HepG2 (cell line): ENCODE results near the gene TPST1. TPM values are rescaled to one million over a fixed set of nuclear protein-coding genes. Genes with fewer than 3 reads are reported as not detected.

Experiments
- CBX2 ChIP-seq, 2 experiments: fragments of 200-600 bp in 1 of 2; sonication (generic); formaldehyde crosslinking in 1 of 2; IDR thresholded peaks; 2 replicates each; pipeline versions ENCODE4 v1.7.0 to v1.8.1; 2018 to 2022; ENCODE audit warnings: low read depth in 2 of 2, low read length in 1 of 2, mild to moderate bottlenecking in 1 of 2, missing genetic modification reagents in 1 of 2
- CHD2 ChIP-seq: IDR thresholded peaks from 2 replicates; pipeline ENCODE4 v1.6.1; 2011; ENCODE audit warnings: low read depth, low read length, improper control_type of control experiment
- EZH2 ChIP-seq: conservative IDR thresholded peaks from 2 replicates; pipeline ENCODE4 v1.6.1; 2012; ENCODE audit warnings: mild to moderate bottlenecking, low read depth, low read length, moderate library complexity
- FOXO1 ChIP-seq: sonication (generic); formaldehyde crosslinking; IDR thresholded peaks from 2 replicates; pipeline ENCODE4 v1.4.0; 2020; ENCODE audit warnings: missing genetic modification reagents
- GMEB1 ChIP-seq: sonication (generic); formaldehyde crosslinking; IDR thresholded peaks from 2 replicates; pipeline ENCODE4 v1.5.1; 2020; ENCODE audit warnings: missing genetic modification reagents, mild to moderate bottlenecking, borderline replicate concordance
- GZF1 ChIP-seq: sonication (generic); formaldehyde crosslinking; IDR thresholded peaks from 2 replicates; pipeline ENCODE4 v1.5.1; 2020; ENCODE audit warnings: mild to moderate bottlenecking, missing genetic modification reagents
- MXD4 ChIP-seq: IDR thresholded peaks from 2 replicates; pipeline ENCODE4 v1.6.1; 2016; ENCODE audit warnings: mild to moderate bottlenecking, missing biosample characterization, missing genetic modification reagents
- MYNN ChIP-seq: sonication (generic); formaldehyde crosslinking; IDR thresholded peaks from 2 replicates; pipeline ENCODE4 v1.4.0; 2020; ENCODE audit warnings: mild to moderate bottlenecking, low read depth, missing genetic modification reagents
- NBN ChIP-seq: fragments of 450-650 bp; conservative IDR thresholded peaks from 2 replicates; pipeline ENCODE4 v1.6.1; 2017
- NCOA2 ChIP-seq: sonication (generic); formaldehyde crosslinking; IDR thresholded peaks from 2 replicates; pipeline ENCODE4 v1.8.0; 2022; ENCODE audit warnings: inconsistent platforms
- NFYB ChIP-seq: sonication (generic); formaldehyde crosslinking; IDR thresholded peaks from 2 replicates; pipeline ENCODE4 v1.4.0; 2020; ENCODE audit warnings: missing genetic modification reagents
- NKX3-1 ChIP-seq: sonication (generic); formaldehyde crosslinking; IDR thresholded peaks from 2 replicates; pipeline ENCODE4 v1.5.0; 2020; ENCODE audit warnings: missing genetic modification reagents
- NR1H2 ChIP-seq: sonication (generic); formaldehyde crosslinking; IDR thresholded peaks from 2 replicates; pipeline ENCODE4 v1.8.1; 2022; ENCODE audit warnings: low read depth, missing genetic modification reagents, borderline replicate concordance
- PREB ChIP-seq: sonication (generic); formaldehyde crosslinking; IDR thresholded peaks from 2 replicates; pipeline ENCODE4 v1.4.0; 2020; ENCODE audit warnings: missing genetic modification reagents
- RFX3 ChIP-seq: IDR thresholded peaks from 2 replicates; pipeline ENCODE4 v1.6.1; 2016; ENCODE audit warnings: missing biosample characterization, missing genetic modification reagents
- RXRA ChIP-seq: sonication (generic); formaldehyde crosslinking; IDR thresholded peaks from 2 replicates; pipeline ENCODE4 v1.5.1; 2020; ENCODE audit warnings: missing genetic modification reagents
- SKI ChIP-seq: fragments of 450-650 bp; IDR thresholded peaks from one replicate; pipeline ENCODE4 v1.6.1; 2018; ENCODE audit warnings: mild to moderate bottlenecking; ENCODE audit not compliant: partially characterized antibody
- SMAD9 ChIP-seq: sonication (generic); formaldehyde crosslinking; IDR thresholded peaks from 2 replicates; pipeline ENCODE4 v1.5.1; 2020; ENCODE audit warnings: mild to moderate bottlenecking, missing genetic modification reagents
- SMARCE1 ChIP-seq: fragments of 450-650 bp; IDR thresholded peaks from 2 replicates; pipeline ENCODE4 v1.6.1; 2017; ENCODE audit warnings: borderline replicate concordance
- TFDP1 ChIP-seq: IDR thresholded peaks from 2 replicates; pipeline ENCODE4 v1.6.1; 2016; ENCODE audit warnings: missing compliant biosample characterization, missing genetic modification reagents, borderline replicate concordance
- ZNF12 ChIP-seq: sonication (generic); formaldehyde crosslinking; IDR thresholded peaks from 2 replicates; pipeline ENCODE4 v1.5.0; 2020; ENCODE audit warnings: missing genetic modification reagents
- ZNF20 ChIP-seq: sonication (generic); formaldehyde crosslinking; IDR thresholded peaks from 2 replicates; pipeline ENCODE4 v1.4.0; 2020; ENCODE audit warnings: mild to moderate bottlenecking, moderate library complexity, missing genetic modification reagents
- ZNF205 ChIP-seq: IDR thresholded peaks from 2 replicates; pipeline ENCODE4 v1.6.1; 2018; ENCODE audit warnings: missing biosample characterization, missing genetic modification reagents
- ZNF260 ChIP-seq: sonication (generic); formaldehyde crosslinking; IDR thresholded peaks from 2 replicates; pipeline ENCODE4 v1.4.0; 2020; ENCODE audit warnings: missing genetic modification reagents, low read depth, mild to moderate bottlenecking, borderline replicate concordance
- ZNF441 ChIP-seq: sonication (generic); formaldehyde crosslinking; IDR thresholded peaks from 2 replicates; pipeline ENCODE4 v1.7.0; 2021; ENCODE audit warnings: missing genetic modification reagents, borderline replicate concordance
- ZNF572 ChIP-seq: sonication (generic); formaldehyde crosslinking; IDR thresholded peaks from 2 replicates; pipeline ENCODE4 v1.5.1; 2020; ENCODE audit warnings: mild to moderate bottlenecking, missing genetic modification reagents
- ZNF720 ChIP-seq: sonication (generic); formaldehyde crosslinking; IDR thresholded peaks from 2 replicates; pipeline ENCODE4 v1.4.0; 2020; ENCODE audit warnings: missing genetic modification reagents
- ZNF792 ChIP-seq: IDR thresholded peaks from 2 replicates; pipeline ENCODE4 v1.6.1; 2016
- ZSCAN21 ChIP-seq: sonication (generic); formaldehyde crosslinking; IDR thresholded peaks from 2 replicates; pipeline ENCODE4 v1.8.0; 2022; ENCODE audit warnings: mild to moderate bottlenecking, missing genetic modification reagents, moderate library complexity, borderline replicate concordance
- polyA plus RNA-seq, 8 experiments: library from polyadenylated mRNA; depleted of rRNA in 3 of 8; stranded (reverse) in 7 of 8; unstranded in 1 of 8; fragments of >200 nt; fragmentation: Illumina TruSeq in 4 of 8; extraction: Trizol in 4 of 8; gene quantifications; 2 replicates each; pipeline versions ENCODE4 v1.2.1 to v1.2.3, GENCODE V29; 2011 to 2016; ENCODE audit warnings: low read depth in 4 of 8, missing spikeins in 1 of 8, mixed read lengths in 1 of 8; ENCODE audit not compliant: insufficient read depth in 1 of 8
- total RNA-seq, 5 experiments: library from RNA; depleted of rRNA; stranded (reverse); fragments of >200 nt; fragmentation: Illumina TruSeq; extraction: Trizol; gene quantifications; 2 replicates each; pipeline ENCODE4 v1.2.3, GENCODE V29; 2016; ENCODE audit warnings: low read depth in 1 of 5

Gene TPST1
- total and polyA plus RNA-seq, 2 of the 13 experiments (the other 11 are each of a cell fraction or from before 2014, with no cell fraction given), result 24.3 to 34.1 TPM

- TF ChIP-seq PREB (no peak), SKI (peak; percentile 76), NR1H2 (CRISPR knock-in tag) (no peak), GZF1 (CRISPR knock-in tag) (no peak), MXD4 (CRISPR knock-in tag) (0 out of 2 replicates have a peak, but pooled peaks have one; percentile 43), NBN (no peak), CHD2 (0 out of 2 replicates have a peak, but pooled peaks have one; percentile 53), ZNF720 (no peak), RXRA (CRISPR knock-in tag) (peak; percentile 72), ZNF441 (CRISPR knock-in tag) (no peak), ZNF260 (CRISPR knock-in tag) (no peak), NCOA2 (CRISPR knock-in tag) (no peak; the same call in 1 of the 2 replicates), SMARCE1 (no peak), MYNN (CRISPR knock-in tag) (no peak; the same call in 1 of the 2 replicates), ZNF12 (no peak), RFX3 (CRISPR knock-in tag) (peak; percentile 83), CBX2 (IDR thresholded peaks at IDR 0.05; ENCODE audit: low read depth, low read length) (no peak), CBX2 (CRISPR knock-in tag; IDR thresholded peaks at IDR 0.05; ENCODE audit: low read depth) (no peak), FOXO1 (peak; percentile 65; the same call in 1 of the 2 replicates), EZH2 (no peak), TFDP1 (CRISPR knock-in tag) (peak; percentile 81; the same call in 1 of the 2 replicates), ZNF20 (CRISPR knock-in tag) (no peak), GMEB1 (peak; percentile 68; the same call in 1 of the 2 replicates), ZNF792 (CRISPR knock-in tag) (peak; percentile 79), ZSCAN21 (CRISPR knock-in tag) (peak; percentile 30; the same call in 1 of the 2 replicates), SMAD9 (no peak), ZNF572 (CRISPR knock-in tag) (no peak; the same call in 1 of the 2 replicates), ZNF205 (CRISPR knock-in tag) (no peak), NKX3-1 (0 out of 2 replicates have a peak, but pooled peaks have one; percentile 24), NFYB (CRISPR knock-in tag) (peak; percentile 93)
Measured at GRCh38 chr7:66204822-66205740, at the start of gene TPST1 (continued).
